ENCODE data around the gene CAMK1D. TPM values are rescaled to one million over a fixed set of nuclear protein-coding genes. Genes with fewer than 3 reads are reported as not detected.

The CAMK1D gene
- polyA plus RNA-seq, 1 experiment = 8.2 TPM

DNA sequence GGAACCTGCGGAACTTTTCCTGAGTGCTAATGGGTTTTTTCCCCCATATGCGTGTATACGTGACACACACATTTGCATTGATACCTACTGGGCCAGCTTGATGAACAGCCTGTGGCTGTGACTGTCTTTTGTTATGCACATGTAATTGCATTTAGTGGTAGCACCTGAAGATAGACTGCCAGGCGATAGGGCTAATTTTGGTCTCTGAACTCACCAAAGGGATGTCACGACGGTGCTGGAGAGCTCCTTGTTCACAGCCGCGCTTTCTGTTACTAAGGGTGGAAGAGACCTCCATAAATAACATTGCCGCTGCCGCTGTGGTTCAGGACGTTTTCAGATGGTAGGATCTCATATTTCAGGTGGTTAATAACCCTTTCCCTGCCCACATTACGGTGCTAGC lies 133.2 kb downstream of the CAMK1D start:
- TF ChIP-seq, protein P1, sequence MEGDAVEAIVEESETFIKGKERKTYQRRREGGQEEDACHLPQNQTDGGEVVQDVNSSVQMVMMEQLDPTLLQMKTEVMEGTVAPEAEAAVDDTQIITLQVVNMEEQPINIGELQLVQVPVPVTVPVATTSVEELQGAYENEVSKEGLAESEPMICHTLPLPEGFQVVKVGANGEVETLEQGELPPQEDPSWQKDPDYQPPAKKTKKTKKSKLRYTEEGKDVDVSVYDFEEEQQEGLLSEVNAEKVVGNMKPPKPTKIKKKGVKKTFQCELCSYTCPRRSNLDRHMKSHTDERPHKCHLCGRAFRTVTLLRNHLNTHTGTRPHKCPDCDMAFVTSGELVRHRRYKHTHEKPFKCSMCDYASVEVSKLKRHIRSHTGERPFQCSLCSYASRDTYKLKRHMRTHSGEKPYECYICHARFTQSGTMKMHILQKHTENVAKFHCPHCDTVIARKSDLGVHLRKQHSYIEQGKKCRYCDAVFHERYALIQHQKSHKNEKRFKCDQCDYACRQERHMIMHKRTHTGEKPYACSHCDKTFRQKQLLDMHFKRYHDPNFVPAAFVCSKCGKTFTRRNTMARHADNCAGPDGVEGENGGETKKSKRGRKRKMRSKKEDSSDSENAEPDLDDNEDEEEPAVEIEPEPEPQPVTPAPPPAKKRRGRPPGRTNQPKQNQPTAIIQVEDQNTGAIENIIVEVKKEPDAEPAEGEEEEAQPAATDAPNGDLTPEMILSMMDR (IDR thresholded peaks at IDR 0.05; ENCODE audit: low read depth, low read length) = no peak
- no peak for DNase-seq (ENCODE audit: low read depth, low spot score)
- Histone ChIP-seq H3K27ac (ENCODE audit: low read depth, low read length) (no peak overlapping the region), H3K4me3 (ENCODE audit: low read depth, low read length) (no peak overlapping the region), H3K9me3 (ENCODE audit: control insufficient read depth, insufficient read depth, low read length) (peaks cover 12% of the 10 kb centered on the region), H3K27me3 (ENCODE audit: control insufficient read depth, insufficient read depth, low read length) (peaks cover 2% of the 10 kb centered on the region)
- POLR2A ChIA-PET = no interaction called here
- CTCF ChIA-PET = no interaction called here

- Histone ChIP-seq H3K9me3 (ENCODE audit: control insufficient read depth, insufficient read depth, low read length) (peaks cover 9% of the 10 kb centered on the region), H3K4me3 (ENCODE audit: low read depth, low read length) (no peak overlapping the region), H3K27me3 (ENCODE audit: control insufficient read depth, insufficient read depth, low read length) (peaks cover 5% of the 10 kb centered on the region), H3K27ac (ENCODE audit: low read depth, low read length) (no peak overlapping the region)
- POLR2A ChIA-PET = no interaction called here
- TF ChIP-seq, protein P1 (IDR thresholded peaks at IDR 0.05; ENCODE audit: low read depth, low read length) = no peak
- DNase-seq (ENCODE audit: low read depth, low spot score) = no peak
- CTCF ChIA-PET = no interaction called here
Measured at GRCh38 chr10:12484002-12484918, 134.9 kb downstream of the CAMK1D start.

GRCh38 chr10:12484941-12485805 lies 135.8 kb downstream of the CAMK1D start:
- Histone ChIP-seq H3K27me3 (ENCODE audit: control insufficient read depth, insufficient read depth, low read length) (peaks cover 5% of the 10 kb centered on the region), H3K27ac (ENCODE audit: low read depth, low read length) (no peak overlapping the region), H3K4me3 (ENCODE audit: low read depth, low read length) (no peak overlapping the region), H3K9me3 (ENCODE audit: control insufficient read depth, insufficient read depth, low read length) (peaks cover 5% of the 10 kb centered on the region)
- CTCF ChIA-PET = no interaction called here
- TF ChIP-seq, protein P1 (IDR thresholded peaks at IDR 0.05; ENCODE audit: low read depth, low read length) = no peak
- POLR2A ChIA-PET = no interaction called here
- no peak for DNase-seq (ENCODE audit: low read depth, low spot score)

DNA sequence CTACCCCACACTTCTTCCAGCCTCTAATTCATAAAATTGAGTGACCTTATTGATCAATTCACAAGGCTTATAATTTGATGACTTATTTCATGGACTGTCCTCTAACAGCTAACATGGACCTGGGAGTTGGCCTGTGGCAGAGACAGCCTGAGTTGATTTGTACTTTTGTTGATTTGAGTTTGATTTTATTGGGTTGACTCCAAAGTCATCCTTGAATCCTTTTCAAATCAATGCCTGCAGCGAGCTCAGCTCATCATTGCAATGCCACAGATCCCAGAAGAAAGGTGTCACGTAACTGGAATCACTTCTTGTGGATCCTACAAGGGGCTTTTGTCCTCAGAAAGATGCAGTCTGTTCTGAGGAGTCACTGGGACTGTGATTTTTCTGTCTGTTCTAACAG lies 138.0 kb downstream of the CAMK1D start:
- no peak for DNase-seq (ENCODE audit: low read depth, low spot score)
- POLR2A ChIA-PET = no interaction called here
- Histone ChIP-seq H3K27ac (ENCODE audit: low read depth, low read length) (no peak overlapping the region), H3K27me3 (ENCODE audit: control insufficient read depth, insufficient read depth, low read length) (peaks cover 5% of the 10 kb centered on the region), H3K9me3 (ENCODE audit: control insufficient read depth, insufficient read depth, low read length) (no peaks in the 10 kb centered on the region; the same call in 1 of the 2 replicates), H3K4me3 (ENCODE audit: low read depth, low read length) (no peak overlapping the region)
- CTCF ChIA-PET = interaction anchor here (0.6 to 0.7 kb wide), 2 partner anchors 22 to 272 kb away, joined by 3 read pairs; no protein-coding TSS in a partner anchor
- TF ChIP-seq, protein P1 (IDR thresholded peaks at IDR 0.05; ENCODE audit: low read depth, low read length) = no peak

All from AG04450 (cell line).